Omental fat pad (tissue), 4 donors: ENCODE data around the gene TMEM178A. TPM values are rescaled to one million over a fixed set of nuclear protein-coding genes. Genes with fewer than 3 reads are reported as not detected.

Experiments
- ATAC-seq: fragments of 150-250 bp; one replicate; pipeline ENCODE4 v1.9.1; 2016; ENCODE audit warnings: mild to moderate bottlenecking, moderate library complexity; ENCODE audit not compliant: low FRiP score
- DNase-seq: peaks from one replicate; pipeline ENCODE4 v3.0.0-alpha.2; 2019; ENCODE audit warnings: low spot score
- CTCF ChIP-seq, 3 donors: fragments of 450-650 bp; IDR thresholded peaks; one replicate each; pipeline ENCODE4 v1.5.1; 2016 to 2017; ENCODE audit warnings: antibody characterized with exemption in 3 of 3, mild to moderate bottlenecking in 3 of 3, moderate library complexity in 2 of 3
- total RNA-seq, 4 donors: library from RNA; depleted of rRNA; stranded (reverse); fragments of >200 nt; gene quantifications; one replicate each; pipeline ENCODE4 v1.1.0, GENCODE V29; 2016

Gene TMEM178A
- total RNA-seq, 4 donors from 2014 or later = 1.6 to 2.0 (median 1.8) TPM

GRCh38 chr2:39728941-39729351 lies 63.2 kb downstream of the TMEM178A start:
- ATAC-seq (no peak), DNase-seq (no peak)
- TF ChIP-seq CTCF (IDR thresholded peaks at IDR 0.05) = no peak

GRCh38 chr2:39730276-39730675 lies 64.6 kb downstream of the TMEM178A start:
- no peak for TF ChIP-seq CTCF (IDR thresholded peaks at IDR 0.05)
- DNase-seq (no peak), ATAC-seq (no peak)

GRCh38 chr2:39730685-39731302 lies 65.1 kb downstream of the TMEM178A start:
- no peak for DNase-seq
- no peak for TF ChIP-seq CTCF (IDR thresholded peaks at IDR 0.05)
- no peak for ATAC-seq

- ATAC-seq = no peak
- no peak for TF ChIP-seq CTCF (IDR thresholded peaks at IDR 0.05)
- no peak for DNase-seq
Observed at GRCh38 chr2:39731546-39731945, 65.8 kb downstream of the TMEM178A start.

- ATAC-seq (no peak), DNase-seq (no peak)
- TF ChIP-seq CTCF (IDR thresholded peaks at IDR 0.05) = no peak
Observed at GRCh38 chr2:39732482-39732881, 66.8 kb downstream of the TMEM178A start.

- DNase-seq (no peak), ATAC-seq (no peak)
- TF ChIP-seq CTCF (IDR thresholded peaks at IDR 0.05) = no peak
Observed at GRCh38 chr2:39733070-39733674, 67.5 kb downstream of the TMEM178A start.

GRCh38 chr2:39734445-39734844 lies 68.7 kb downstream of the TMEM178A start:
- DNase-seq (no peak), ATAC-seq (no peak)
- TF ChIP-seq CTCF (IDR thresholded peaks at IDR 0.05) = no peak
